ENCODE data around the gene RPL10.

The RPL10 gene

DNA sequence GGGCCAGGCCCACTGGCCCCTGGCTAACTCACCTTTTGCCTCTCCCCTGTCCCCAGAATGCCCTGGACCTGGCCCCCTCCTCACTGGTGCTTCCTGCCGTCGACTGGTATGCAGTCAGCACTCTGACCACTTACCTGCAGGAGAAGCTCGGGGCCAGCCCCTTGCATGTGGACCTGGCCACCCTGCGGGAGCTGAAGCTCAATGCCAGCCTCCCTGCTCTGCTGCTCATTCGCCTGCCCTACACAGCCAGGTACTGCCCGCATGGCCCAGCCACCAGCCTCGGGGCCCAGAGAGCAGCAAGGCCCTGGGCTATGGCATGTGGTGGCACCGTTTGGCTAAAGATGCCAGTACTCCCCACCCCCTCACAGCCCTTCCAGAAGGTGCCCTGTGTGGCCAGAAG lies 34.0 kb downstream of the RPL10 start:
- no peak overlapping the region for H3K4me3 Mint-ChIP-seq
- H3K27me3 Mint-ChIP-seq (ENCODE audit: low read depth): no peaks in the 10 kb centered on the region
- H3K36me3 Mint-ChIP-seq (ENCODE audit: low read depth): peaks cover 35% of the 10 kb centered on the region
- peaks cover 25% of the 10 kb centered on the region for H3K9me3 Mint-ChIP-seq
- H3K4me1 Mint-ChIP-seq: peaks cover 11% of the 10 kb centered on the region
- no peak overlapping the region for H3K27ac Mint-ChIP-seq
- TF ChIP-seq, protein P1, sequence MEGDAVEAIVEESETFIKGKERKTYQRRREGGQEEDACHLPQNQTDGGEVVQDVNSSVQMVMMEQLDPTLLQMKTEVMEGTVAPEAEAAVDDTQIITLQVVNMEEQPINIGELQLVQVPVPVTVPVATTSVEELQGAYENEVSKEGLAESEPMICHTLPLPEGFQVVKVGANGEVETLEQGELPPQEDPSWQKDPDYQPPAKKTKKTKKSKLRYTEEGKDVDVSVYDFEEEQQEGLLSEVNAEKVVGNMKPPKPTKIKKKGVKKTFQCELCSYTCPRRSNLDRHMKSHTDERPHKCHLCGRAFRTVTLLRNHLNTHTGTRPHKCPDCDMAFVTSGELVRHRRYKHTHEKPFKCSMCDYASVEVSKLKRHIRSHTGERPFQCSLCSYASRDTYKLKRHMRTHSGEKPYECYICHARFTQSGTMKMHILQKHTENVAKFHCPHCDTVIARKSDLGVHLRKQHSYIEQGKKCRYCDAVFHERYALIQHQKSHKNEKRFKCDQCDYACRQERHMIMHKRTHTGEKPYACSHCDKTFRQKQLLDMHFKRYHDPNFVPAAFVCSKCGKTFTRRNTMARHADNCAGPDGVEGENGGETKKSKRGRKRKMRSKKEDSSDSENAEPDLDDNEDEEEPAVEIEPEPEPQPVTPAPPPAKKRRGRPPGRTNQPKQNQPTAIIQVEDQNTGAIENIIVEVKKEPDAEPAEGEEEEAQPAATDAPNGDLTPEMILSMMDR (IDR thresholded peaks at IDR 0.05; ENCODE audit: unreplicated experiment in 3 of 3): no peak

DNA sequence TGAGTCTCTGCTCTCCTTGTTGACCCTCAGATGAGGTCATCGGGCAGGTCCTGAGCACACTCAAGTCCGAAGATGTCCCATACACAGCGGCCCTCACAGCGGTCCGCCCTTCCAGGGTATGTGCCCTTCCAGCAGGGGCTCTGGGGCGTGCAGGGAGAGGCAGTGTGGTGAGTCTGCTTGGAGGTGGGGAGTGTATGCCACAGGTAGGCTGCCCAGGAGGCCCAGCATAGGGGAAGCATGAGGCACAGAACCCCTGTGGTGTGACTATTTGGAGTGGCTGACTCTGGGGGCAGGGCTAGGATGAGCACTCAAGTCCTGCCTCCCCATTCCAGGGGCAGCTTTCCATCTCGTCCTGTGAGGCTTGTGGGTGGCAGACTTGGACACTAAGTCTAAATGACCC lies 35.4 kb downstream of the RPL10 start:
- Mint-ChIP-seq H3K4me1 (peaks cover 17% of the 10 kb centered on the region), H3K27ac (peak overlapping the region in 1 of 3 experiments; percentile 30), H3K27me3 (ENCODE audit: low read depth) (no peaks in the 10 kb centered on the region), H3K4me3 (peak overlapping the region in 1 of 3 experiments; percentile 26), H3K9me3 (peaks cover 26% of the 10 kb centered on the region), H3K36me3 (ENCODE audit: low read depth) (peaks cover 39% of the 10 kb centered on the region)
- TF ChIP-seq, protein P1 (IDR thresholded peaks at IDR 0.05; ENCODE audit: unreplicated experiment in 3 of 3): no peak

DNA sequence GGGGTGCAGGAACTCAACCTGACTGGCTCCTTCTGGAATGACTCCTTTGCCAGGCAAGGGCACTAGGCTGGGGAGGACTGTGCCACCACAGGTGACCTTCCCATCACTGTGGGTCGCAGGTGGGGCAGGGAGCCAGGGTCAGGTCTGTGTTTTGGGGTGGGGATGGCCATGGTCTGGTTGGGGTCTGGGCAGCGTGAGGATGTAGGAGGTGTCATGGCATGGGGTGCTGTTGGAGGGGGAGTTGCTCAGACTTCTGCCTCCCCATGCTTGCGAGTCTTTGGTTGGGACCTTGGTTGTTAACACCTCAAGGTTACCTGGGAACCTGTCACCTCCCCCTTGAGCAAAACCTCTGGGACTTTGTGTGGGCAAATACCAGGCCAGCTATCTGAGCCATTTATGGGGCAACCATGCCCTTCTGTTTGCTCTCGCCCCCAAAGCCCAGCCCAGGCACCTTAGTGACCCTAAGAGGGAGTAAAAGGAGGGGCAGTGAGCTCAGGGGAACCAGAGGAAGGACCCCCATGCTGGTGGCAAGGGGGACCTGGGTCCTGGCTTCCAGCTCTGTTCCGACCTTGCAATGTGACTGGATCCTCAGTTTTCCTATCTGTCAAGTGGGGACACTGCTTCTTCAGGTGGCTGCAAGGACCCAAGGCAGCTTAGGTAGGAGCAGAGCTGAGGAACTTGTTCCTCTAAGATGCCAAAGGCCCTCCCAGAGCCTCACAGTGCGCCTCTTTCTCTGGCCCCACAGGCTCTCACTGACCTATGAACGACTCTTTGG lies 36.4 kb downstream of the RPL10 start:
- H3K36me3 Mint-ChIP-seq (ENCODE audit: low read depth): peaks cover 42% of the 10 kb centered on the region
- H3K4me3 Mint-ChIP-seq: no peak overlapping the region
- H3K27ac Mint-ChIP-seq: no peak overlapping the region
- peaks cover 24% of the 10 kb centered on the region for H3K9me3 Mint-ChIP-seq
- H3K27me3 Mint-ChIP-seq (ENCODE audit: low read depth): no peaks in the 10 kb centered on the region
- peaks cover 17% of the 10 kb centered on the region for H3K4me1 Mint-ChIP-seq
- TF ChIP-seq, protein P1 (IDR thresholded peaks at IDR 0.05; ENCODE audit: unreplicated experiment in 3 of 3): no peak

- Mint-ChIP-seq H3K36me3 (ENCODE audit: low read depth) (peaks cover 45% of the 10 kb centered on the region), H3K27me3 (ENCODE audit: low read depth) (no peaks in the 10 kb centered on the region), H3K9me3 (peaks cover 21% of the 10 kb centered on the region), H3K4me3 (peak overlapping the region; percentile 10 to 80 (median 11)), H3K27ac (peak overlapping the region in 1 of 3 experiments; percentile 20), H3K4me1 (peaks cover 17% of the 10 kb centered on the region)
- TF ChIP-seq, protein P1 (IDR thresholded peaks at IDR 0.05; ENCODE audit: unreplicated experiment in 3 of 3): no peak
Observed at GRCh38 chrX:154435171-154435733, 37.1 kb downstream of the RPL10 start.

DNA sequence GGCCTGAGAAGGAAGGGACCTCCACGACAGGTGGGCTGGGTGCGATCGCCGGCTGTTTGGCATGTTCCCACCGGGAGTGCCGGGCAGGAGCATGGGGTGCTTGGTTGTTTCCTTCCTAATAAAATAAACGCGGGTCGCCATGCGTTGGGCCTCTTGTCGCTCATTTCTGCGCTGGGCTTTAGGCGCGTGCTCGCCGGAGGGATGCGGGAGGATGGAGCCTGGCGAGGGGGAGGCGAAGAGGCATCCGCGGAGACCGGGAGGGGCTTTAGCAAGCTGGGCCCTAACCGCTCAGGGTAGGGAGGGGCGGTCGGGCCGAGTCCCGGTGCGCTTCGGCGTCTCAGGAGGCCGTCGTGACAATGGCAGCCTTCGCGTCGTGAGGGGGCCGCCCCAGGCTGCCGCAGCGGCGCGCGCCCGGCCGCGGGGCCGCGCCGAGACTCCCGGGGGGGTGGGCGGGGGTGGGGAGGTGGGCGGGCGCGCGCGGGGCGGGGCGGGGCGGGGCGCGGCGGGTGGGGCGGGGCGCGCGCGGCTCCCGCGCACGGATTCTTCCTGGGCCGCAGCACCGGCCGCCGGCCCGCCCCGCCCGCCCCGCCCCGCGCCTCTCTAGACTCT lies 38.3 kb downstream of the RPL10 start:
- peaks cover 15% of the 10 kb centered on the region for H3K9me3 Mint-ChIP-seq
- TF ChIP-seq, protein P1 (IDR thresholded peaks at IDR 0.05; ENCODE audit: unreplicated experiment in 3 of 3): no peak
- peak overlapping the region; percentile 80 to 90 (median 83) for H3K4me3 Mint-ChIP-seq
- H3K36me3 Mint-ChIP-seq (ENCODE audit: low read depth): peaks cover 38% of the 10 kb centered on the region
- no peaks in the 10 kb centered on the region for H3K27me3 Mint-ChIP-seq (ENCODE audit: low read depth)
- H3K27ac Mint-ChIP-seq: peak overlapping the region; percentile 72 to 85 (median 84)
- peaks cover 11% of the 10 kb centered on the region for H3K4me1 Mint-ChIP-seq

All from nephron (organoid).